ENCODE results near the gene DSCAML1. TPM values are rescaled to one million over a fixed set of nuclear protein-coding genes. Genes with fewer than 3 reads are reported as not detected.

Gene DSCAML1
- total RNA-seq, 1 donor from 2014 or later, result not detected

GRCh38 chr11:117781627-117782026, 15.4 kb downstream of the DSCAML1 start:
- no peak for TF ChIP-seq CTCF (IDR thresholded peaks at IDR 0.05)
- Mint-ChIP-seq H3K4me3 (ENCODE audit: unreplicated experiment) (no peak overlapping the region), H3K36me3 (ENCODE audit: unreplicated experiment) (no peaks in the 10 kb centered on the region), H3K9me3 (ENCODE audit: unreplicated experiment) (no peaks in the 10 kb centered on the region), H3K27me3 (ENCODE audit: unreplicated experiment) (peaks cover 47% of the 10 kb centered on the region), H3K27ac (ENCODE audit: unreplicated experiment) (no peak overlapping the region), H3K4me1 (ENCODE audit: unreplicated experiment) (no peaks in the 10 kb centered on the region)
- DNase-seq (ENCODE audit: extremely low spot score, unreplicated experiment), result no peak

- DNase-seq (ENCODE audit: extremely low spot score, unreplicated experiment), result no peak
- Mint-ChIP-seq H3K27me3 (ENCODE audit: unreplicated experiment) (peaks cover 38% of the 10 kb centered on the region), H3K36me3 (ENCODE audit: unreplicated experiment) (no peaks in the 10 kb centered on the region), H3K27ac (ENCODE audit: unreplicated experiment) (no peak overlapping the region), H3K9me3 (ENCODE audit: unreplicated experiment) (no peaks in the 10 kb centered on the region), H3K4me3 (ENCODE audit: unreplicated experiment) (no peak overlapping the region), H3K4me1 (ENCODE audit: unreplicated experiment) (no peaks in the 10 kb centered on the region)
- TF ChIP-seq CTCF (IDR thresholded peaks at IDR 0.05), result no peak
These were observed 16.6 kb downstream of the DSCAML1 start for GRCh38 chr11:117780456-117780855.

DNA sequence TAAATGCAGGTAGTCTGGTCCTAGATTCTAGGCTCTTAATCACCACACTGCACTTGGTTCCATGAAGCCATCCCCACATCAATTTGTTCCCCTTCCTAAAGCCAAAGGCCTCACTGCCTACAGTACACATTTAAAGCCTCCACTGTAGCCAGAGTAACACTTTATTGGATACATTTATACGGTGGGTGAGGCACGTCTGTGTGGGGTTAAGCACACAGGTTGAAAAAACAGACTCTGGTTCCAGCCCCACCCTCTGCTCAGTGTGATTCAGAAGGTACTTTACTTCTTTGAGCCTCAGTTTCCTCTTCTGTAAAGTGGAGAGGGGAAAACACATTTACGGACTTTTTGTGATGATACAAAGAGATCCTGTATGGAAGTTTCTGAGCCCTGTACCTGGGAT, 22.5 kb downstream of the DSCAML1 start:
- no peak for DNase-seq (ENCODE audit: extremely low spot score, unreplicated experiment)
- Mint-ChIP-seq H3K9me3 (ENCODE audit: unreplicated experiment) (no peaks in the 10 kb centered on the region), H3K27me3 (ENCODE audit: unreplicated experiment) (peaks cover 21% of the 10 kb centered on the region), H3K36me3 (ENCODE audit: unreplicated experiment) (no peaks in the 10 kb centered on the region), H3K27ac (ENCODE audit: unreplicated experiment) (no peak overlapping the region), H3K4me3 (ENCODE audit: unreplicated experiment) (no peak overlapping the region), H3K4me1 (ENCODE audit: unreplicated experiment) (no peaks in the 10 kb centered on the region)
- no peak for TF ChIP-seq CTCF (IDR thresholded peaks at IDR 0.05)

- Mint-ChIP-seq H3K4me1 (ENCODE audit: unreplicated experiment) (no peaks in the 10 kb centered on the region), H3K27me3 (ENCODE audit: unreplicated experiment) (peaks cover 13% of the 10 kb centered on the region), H3K4me3 (ENCODE audit: unreplicated experiment) (no peak overlapping the region), H3K27ac (ENCODE audit: unreplicated experiment) (no peak overlapping the region), H3K9me3 (ENCODE audit: unreplicated experiment) (no peaks in the 10 kb centered on the region), H3K36me3 (ENCODE audit: unreplicated experiment) (no peaks in the 10 kb centered on the region)
- TF ChIP-seq CTCF (IDR thresholded peaks at IDR 0.05), result no peak
- no peak for DNase-seq (ENCODE audit: extremely low spot score, unreplicated experiment)
These were observed 24.7 kb downstream of the DSCAML1 start for GRCh38 chr11:117772360-117772759.

- no peak overlapping the region for H3K4me3 Mint-ChIP-seq (ENCODE audit: unreplicated experiment)
- H3K36me3 Mint-ChIP-seq (ENCODE audit: unreplicated experiment), result no peaks in the 10 kb centered on the region
- no peaks in the 10 kb centered on the region for H3K4me1 Mint-ChIP-seq (ENCODE audit: unreplicated experiment)
- DNase-seq (ENCODE audit: extremely low spot score, unreplicated experiment), result no peak
- no peaks in the 10 kb centered on the region for H3K9me3 Mint-ChIP-seq (ENCODE audit: unreplicated experiment)
- TF ChIP-seq CTCF (IDR thresholded peaks at IDR 0.05), result no peak
- H3K27me3 Mint-ChIP-seq (ENCODE audit: unreplicated experiment), result peaks cover 13% of the 10 kb centered on the region
- H3K27ac Mint-ChIP-seq (ENCODE audit: unreplicated experiment), result no peak overlapping the region
These were observed 25.2 kb downstream of the DSCAML1 start for GRCh38 chr11:117771841-117772240.
